CD4-positive, alpha-beta T cell (primary cell): ENCODE data around the gene AMD1. TPM values are rescaled to one million over a fixed set of nuclear protein-coding genes. Genes with fewer than 3 reads are reported as not detected.

ENCODE experiments used
- ATAC-seq: fragments of 200-7000 bp; cut with Tn5 transposase; one replicate; pipeline ENCODE4 v1.10.0; 2022; ENCODE audit warnings: mild to moderate bottlenecking; ENCODE audit not compliant: poor library complexity
- CTCF ChIA-PET: fragments of 350-600 bp; sonication (Branson Sonifier 250); formaldehyde crosslinking; loops from one replicate; lab custom pipeline; 2021; ENCODE audit warnings: antibody characterized with exemption, inconsistent platforms; lab: Charles Lee
- POLR2A ChIA-PET: fragments of 350-600 bp; sonication (Branson Sonifier 250); formaldehyde crosslinking; loops from one replicate; lab custom pipeline; 2021; ENCODE audit warnings: antibody characterized with exemption, inconsistent platforms; lab: Charles Lee
- DNase-seq, 14 experiments: peaks; one replicate each; pipeline ENCODE4 v3.0.0-alpha.2; 2013 to 2020; ENCODE audit warnings: mixed read lengths in 2 of 14
- H3K27ac ChIP-seq, 2 donors: one replicate each; pipeline versions ENCODE4 v1.5.1 to v1.7.0; 2013; ENCODE audit warnings: low read length in 2 of 2, low read depth in 1 of 2, mild to moderate bottlenecking in 1 of 2
- H3K27me3 ChIP-seq, 2 experiments: 1 replicate in 1 of 2; 2 replicates in 1 of 2; pipeline versions ENCODE4 v1.6.1 to v1.7.0; 2013; ENCODE audit warnings: low read length in 2 of 2, control low read depth in 1 of 2, mild to moderate bottlenecking in 1 of 2, moderate library complexity in 1 of 2; ENCODE audit not compliant: insufficient read depth in 2 of 2, control insufficient read depth in 1 of 2
- H3K36me3 ChIP-seq: one replicate; pipeline ENCODE4 v1.6.1; 2013; ENCODE audit warnings: low read length, control low read depth; ENCODE audit not compliant: insufficient read depth
- H3K4me1 ChIP-seq: one replicate; pipeline ENCODE4 v1.6.1; 2013; ENCODE audit warnings: low read length, control low read depth; ENCODE audit not compliant: insufficient read depth
- H3K4me3 ChIP-seq: one replicate; pipeline ENCODE4 v1.5.1; 2013; ENCODE audit warnings: mild to moderate bottlenecking, low read length, moderate library complexity
- H3K9me3 ChIP-seq, 2 experiments: 1 replicate in 1 of 2; 2 replicates in 1 of 2; pipeline versions ENCODE4 v1.6.1 to v1.7.0; 2013; ENCODE audit warnings: low read length in 2 of 2, mild to moderate bottlenecking in 2 of 2, control low read depth in 1 of 2, moderate library complexity in 1 of 2; ENCODE audit not compliant: control insufficient read depth in 1 of 2, insufficient read depth in 1 of 2
- H3K27ac Mint-ChIP-seq: one replicate; pipeline ENCODE4 v1.8.0; 2020; ENCODE audit warnings: mixed read lengths
- H3K27me3 Mint-ChIP-seq: one replicate; pipeline ENCODE4 v1.8.0; 2021; ENCODE audit warnings: mixed read lengths
- H3K36me3 Mint-ChIP-seq: one replicate; pipeline ENCODE4 v1.8.0; 2021; ENCODE audit warnings: low read depth, mixed read lengths
- H3K4me1 Mint-ChIP-seq: one replicate; pipeline ENCODE4 v1.8.0; 2021; ENCODE audit warnings: low read depth, mixed read lengths
- H3K4me3 Mint-ChIP-seq: one replicate; pipeline ENCODE4 v1.8.0; 2020; ENCODE audit warnings: mild to moderate bottlenecking, mixed read lengths
- H3K9me3 Mint-ChIP-seq: one replicate; pipeline ENCODE4 v1.8.0; 2020; ENCODE audit warnings: mixed read lengths
- CTCF ChIP-seq: fragments of 200-600 bp; IDR thresholded peaks from one replicate; pipeline ENCODE4 v1.8.0; 2022; ENCODE audit warnings: antibody characterized with exemption, mild to moderate bottlenecking
- intact Hi-C, 2 experiments: fragments of 100-400 bp; cut with DNase I in 1 of 2; cut with micrococcal nuclease in 1 of 2; formaldehyde crosslinking; loops; one replicate each; pipeline versions ENCODE4 v1.15.1 to v1.9.0; 2023 to 2025; cut with DNase I, micrococcal nuclease
- total RNA-seq, 174 experiments: library from RNA in 2 of 174; stranded (reverse) in 2 of 174; gene quantifications; one replicate each; pipeline ENCODE4 v1.2.3 and lab custom pipeline; 2021 to 2026

Gene AMD1
- total RNA-seq, 2 experiments from 2014 or later: 165 to 174 TPM

- Mint-ChIP-seq H3K4me1 (no peaks in the 10 kb centered on the region), H3K27me3 (no peaks in the 10 kb centered on the region), H3K27ac (no peak overlapping the region), H3K36me3 (no peaks in the 10 kb centered on the region), H3K4me3 (no peak overlapping the region), H3K9me3 (no peaks in the 10 kb centered on the region)
- ChIA-PET CTCF (no interaction called here), POLR2A (no interaction called here)
- no peak overlapping the region for H3K4me3 ChIP-seq
- H3K4me1 ChIP-seq: no peaks in the 10 kb centered on the region
- H3K36me3 ChIP-seq: no peaks in the 10 kb centered on the region
- no peak for TF ChIP-seq CTCF
- H3K27me3 ChIP-seq: no peaks in the 10 kb centered on the region
- H3K27ac ChIP-seq: no peak overlapping the region
- intact Hi-C loops: no loop called here
- H3K9me3 ChIP-seq: no peaks in the 10 kb centered on the region
- no peak for DNase-seq
- no peak for ATAC-seq
Measured at GRCh38 chr6:110930781-110931180, 56.2 kb downstream of the AMD1 start.

- peaks cover 2% of the 10 kb centered on the region for H3K9me3 Mint-ChIP-seq
- H3K4me1 ChIP-seq: no peaks in the 10 kb centered on the region
- CTCF ChIA-PET: no interaction called here
- H3K9me3 ChIP-seq: no peaks in the 10 kb centered on the region
- no peak for DNase-seq
- H3K36me3 Mint-ChIP-seq: no peaks in the 10 kb centered on the region
- H3K27me3 ChIP-seq: no peaks in the 10 kb centered on the region
- TF ChIP-seq CTCF: no peak
- H3K4me3 Mint-ChIP-seq: no peak overlapping the region
- H3K27ac ChIP-seq: no peak overlapping the region
- POLR2A ChIA-PET: no interaction called here
- H3K4me1 Mint-ChIP-seq: no peaks in the 10 kb centered on the region
- intact Hi-C loops: no loop called here
- H3K27ac Mint-ChIP-seq: no peak overlapping the region
- H3K27me3 Mint-ChIP-seq: no peaks in the 10 kb centered on the region
- no peak overlapping the region for H3K4me3 ChIP-seq
- no peaks in the 10 kb centered on the region for H3K36me3 ChIP-seq
- no peak for ATAC-seq
Measured at GRCh38 chr6:110933912-110934311, 59.3 kb downstream of the AMD1 start.

- Histone ChIP-seq H3K36me3 (no peaks in the 10 kb centered on the region), H3K4me1 (no peaks in the 10 kb centered on the region), H3K4me3 (no peak overlapping the region), H3K27ac (no peak overlapping the region), H3K9me3 (no peaks in the 10 kb centered on the region), H3K27me3 (no peaks in the 10 kb centered on the region)
- Mint-ChIP-seq H3K9me3 (peaks cover 2% of the 10 kb centered on the region), H3K36me3 (no peaks in the 10 kb centered on the region), H3K27me3 (no peaks in the 10 kb centered on the region), H3K27ac (no peak overlapping the region), H3K4me1 (no peaks in the 10 kb centered on the region), H3K4me3 (no peak overlapping the region)
- ChIA-PET POLR2A (no interaction called here), CTCF (no interaction called here)
- no peak for TF ChIP-seq CTCF
- DNase-seq (no peak), ATAC-seq (no peak)
- intact Hi-C loops: no loop called here
Measured at GRCh38 chr6:110934381-110934898, 59.9 kb downstream of the AMD1 start.
